OCI-LY1 (cell line): ENCODE results near the gene COX14.
"Not testable (repeated sequence)": the region's sequence is repeated elsewhere in the genome, so short reads cannot be mapped to it uniquely, and the experiment has no call there.

Source experiments
- H2AFZ ChIP-seq: fragments of 200-600 bp; sonication (generic), shearing (Covaris generic); 2 replicates; pipeline ENCODE4 v1.6.0; 2014; ENCODE audit warnings: antibody characterized with exemption, mild to moderate bottlenecking, low read length
- H3F3A ChIP-seq: fragments of 200-600 bp; sonication (generic), shearing (Covaris generic); 2 replicates; pipeline ENCODE4 v1.6.0; 2014; ENCODE audit warnings: mild to moderate bottlenecking, antibody characterized with exemption, low read length, moderate library complexity; ENCODE audit not compliant: insufficient read depth
- H3K27ac ChIP-seq: fragments of 200-600 bp; sonication (generic); 2 replicates; pipeline ENCODE4 v1.5.1; 2014; ENCODE audit warnings: low read length, mixed run types, mild to moderate bottlenecking, low read depth; ENCODE audit not compliant: poor library complexity, severe bottlenecking
- H3K27me3 ChIP-seq: fragments of 200-600 bp; sonication (generic); 2 replicates; pipeline ENCODE4 v1.6.0; 2014; ENCODE audit warnings: antibody characterized with exemption, mild to moderate bottlenecking, low read length, moderate library complexity; ENCODE audit not compliant: insufficient read depth
- H3K36me3 ChIP-seq: fragments of 200-600 bp; sonication (generic); 2 replicates; pipeline ENCODE4 v1.6.1; 2014; ENCODE audit warnings: mild to moderate bottlenecking, antibody characterized with exemption, low read length, moderate library complexity, mixed read lengths; ENCODE audit not compliant: insufficient read depth
- H3K4me1 ChIP-seq: fragments of 200-600 bp; sonication (generic); 2 replicates; pipeline ENCODE4 v1.5.1; 2014; ENCODE audit warnings: mild to moderate bottlenecking, low read length, moderate library complexity; ENCODE audit not compliant: insufficient read depth, severe bottlenecking
- H3K4me2 ChIP-seq: fragments of 200-600 bp; sonication (generic), shearing (Covaris generic); 2 replicates; pipeline ENCODE4 v1.6.1; 2014; ENCODE audit warnings: low read length
- H3K4me3 ChIP-seq: fragments of 200-600 bp; sonication (generic); 2 replicates; pipeline ENCODE4 v1.5.1; 2014; ENCODE audit warnings: low read length, low read depth, mild to moderate bottlenecking, mixed read lengths; ENCODE audit not compliant: poor library complexity, severe bottlenecking
- H3K79me2 ChIP-seq: fragments of 200-600 bp; shearing (Covaris generic); 2 replicates; pipeline ENCODE4 v1.6.1; 2016; ENCODE audit warnings: mixed run types, low read length, mixed read lengths; ENCODE audit not compliant: insufficient read depth
- H3K9ac ChIP-seq: fragments of 200-600 bp; sonication (generic), shearing (Covaris generic); 2 replicates; pipeline ENCODE4 v1.6.1; 2014; ENCODE audit warnings: mild to moderate bottlenecking, low read length, mixed read lengths
- H3K9me2 ChIP-seq: fragments of 200-600 bp; sonication (generic), shearing (Covaris generic); 2 replicates; pipeline ENCODE4 v1.6.1; 2014; ENCODE audit warnings: low read depth, mild to moderate bottlenecking, low read length, mixed read lengths
- H3K9me3 ChIP-seq: fragments of 200-600 bp; shearing (Covaris generic); 2 replicates; pipeline ENCODE4 v1.6.1; 2014; ENCODE audit warnings: low read length, mixed read lengths
- H4K20me1 ChIP-seq: fragments of 200-600 bp; sonication (generic), shearing (Covaris generic); 2 replicates; pipeline ENCODE4 v1.6.0; 2016; ENCODE audit warnings: mild to moderate bottlenecking, low read length; ENCODE audit not compliant: insufficient read depth
- EZH2 ChIP-seq: fragments of 200-600 bp; sonication (generic), shearing (Covaris generic); IDR thresholded peaks from 2 replicates; pipeline ENCODE4 v1.8.0; 2017; ENCODE audit warnings: borderline replicate concordance, mixed run types, mild to moderate bottlenecking, antibody characterized with exemption, low read length, moderate library complexity, mixed read lengths
- TF ChIP-seq, protein P1 (sequence below): fragments of 200-600 bp; sonication (generic), shearing (Covaris generic); IDR thresholded peaks from 2 replicates; pipeline ENCODE4 v1.5.1; 2017; ENCODE audit warnings: mild to moderate bottlenecking, antibody characterized with exemption, low read length, moderate library complexity, mixed read lengths

COX14 gene

GRCh38 chr12:50147281-50147680, 35.2 kb downstream of the COX14 start:
- peaks cover 14% of the 10 kb centered on the region; the same call in 1 of the 2 replicates for H3K36me3 ChIP-seq
- H3K27me3 ChIP-seq, result no peaks in the 10 kb centered on the region
- peaks cover 5% of the 10 kb centered on the region for H3K4me1 ChIP-seq
- no peak overlapping the region for H3K4me2 ChIP-seq
- no peaks in the 10 kb centered on the region for H4K20me1 ChIP-seq
- no peaks in the 10 kb centered on the region; the same call in 1 of the 2 replicates for H3K79me2 ChIP-seq
- no peaks in the 10 kb centered on the region for H3F3A ChIP-seq
- H2AFZ ChIP-seq, result no peak overlapping the region
- TF ChIP-seq EZH2, result no peak
- TF ChIP-seq, protein P1, sequence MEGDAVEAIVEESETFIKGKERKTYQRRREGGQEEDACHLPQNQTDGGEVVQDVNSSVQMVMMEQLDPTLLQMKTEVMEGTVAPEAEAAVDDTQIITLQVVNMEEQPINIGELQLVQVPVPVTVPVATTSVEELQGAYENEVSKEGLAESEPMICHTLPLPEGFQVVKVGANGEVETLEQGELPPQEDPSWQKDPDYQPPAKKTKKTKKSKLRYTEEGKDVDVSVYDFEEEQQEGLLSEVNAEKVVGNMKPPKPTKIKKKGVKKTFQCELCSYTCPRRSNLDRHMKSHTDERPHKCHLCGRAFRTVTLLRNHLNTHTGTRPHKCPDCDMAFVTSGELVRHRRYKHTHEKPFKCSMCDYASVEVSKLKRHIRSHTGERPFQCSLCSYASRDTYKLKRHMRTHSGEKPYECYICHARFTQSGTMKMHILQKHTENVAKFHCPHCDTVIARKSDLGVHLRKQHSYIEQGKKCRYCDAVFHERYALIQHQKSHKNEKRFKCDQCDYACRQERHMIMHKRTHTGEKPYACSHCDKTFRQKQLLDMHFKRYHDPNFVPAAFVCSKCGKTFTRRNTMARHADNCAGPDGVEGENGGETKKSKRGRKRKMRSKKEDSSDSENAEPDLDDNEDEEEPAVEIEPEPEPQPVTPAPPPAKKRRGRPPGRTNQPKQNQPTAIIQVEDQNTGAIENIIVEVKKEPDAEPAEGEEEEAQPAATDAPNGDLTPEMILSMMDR, result no peak
- no peak overlapping the region for H3K9ac ChIP-seq
- no peaks in the 10 kb centered on the region for H3K9me3 ChIP-seq
- no peaks in the 10 kb centered on the region for H3K9me2 ChIP-seq
- no peak overlapping the region for H3K4me3 ChIP-seq
- H3K27ac ChIP-seq, result peak overlapping the region; percentile 49

DNA sequence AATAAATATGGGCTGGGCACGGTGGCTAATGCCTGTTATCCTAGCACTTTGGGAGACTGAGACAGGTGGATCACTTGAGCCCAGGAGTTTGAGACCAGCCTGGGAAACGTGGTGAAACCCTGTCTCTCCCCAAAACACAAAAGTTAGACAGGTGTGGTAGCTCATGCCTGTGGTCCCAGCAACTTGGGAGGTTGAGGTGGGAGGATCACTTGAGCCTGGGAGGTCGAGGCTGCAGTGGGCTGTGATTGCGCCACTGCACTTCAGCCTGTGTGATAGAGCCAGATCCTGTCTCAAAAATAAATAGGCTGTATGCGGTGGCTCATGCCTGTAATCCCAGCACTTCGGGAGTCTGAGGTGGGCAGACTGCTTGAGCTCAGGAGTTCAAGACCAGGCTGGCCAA, 36.0 kb downstream of the COX14 start:
- not testable (repeated sequence) for H3F3A ChIP-seq, H3K9ac ChIP-seq, H3K9me3 ChIP-seq, H3K79me2 ChIP-seq, H3K36me3 ChIP-seq, H3K9me2 ChIP-seq, H3K4me1 ChIP-seq, H2AFZ ChIP-seq, H3K4me3 ChIP-seq, H3K27ac ChIP-seq, H3K4me2 ChIP-seq, H3K27me3 ChIP-seq, H4K20me1 ChIP-seq

DNA sequence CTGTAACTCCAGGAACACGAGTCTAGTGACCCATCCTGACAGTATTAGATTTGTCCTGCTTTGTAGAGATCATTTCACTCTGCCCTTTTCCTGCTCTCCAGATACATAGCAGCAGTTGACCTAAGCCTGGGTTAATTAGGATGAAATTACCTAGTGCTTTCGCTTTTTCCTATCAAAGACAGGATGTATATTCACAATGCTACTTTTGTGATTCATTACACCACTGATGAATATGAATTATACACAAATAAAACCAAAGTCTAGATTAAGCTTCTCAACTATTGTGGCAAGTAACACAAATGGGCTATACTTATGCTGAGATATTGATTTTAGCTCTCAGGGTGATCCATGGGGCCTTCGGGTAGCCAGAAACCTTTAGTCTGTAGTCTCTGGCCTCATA, 37.3 kb downstream of the COX14 start:
- H3K9ac ChIP-seq, result no peak overlapping the region
- H3K4me3 ChIP-seq, result no peak overlapping the region
- no peak overlapping the region for H3K4me2 ChIP-seq
- no peaks in the 10 kb centered on the region for H3K27me3 ChIP-seq
- H3K79me2 ChIP-seq, result peaks cover 1% of the 10 kb centered on the region; the same call in 1 of the 2 replicates
- TF ChIP-seq, protein P1, result no peak
- TF ChIP-seq EZH2, result no peak
- no peak overlapping the region for H2AFZ ChIP-seq
- no peaks in the 10 kb centered on the region for H4K20me1 ChIP-seq
- H3K9me2 ChIP-seq, result no peaks in the 10 kb centered on the region
- H3K27ac ChIP-seq, result no peak overlapping the region
- H3K36me3 ChIP-seq, result no peaks in the 10 kb centered on the region
- H3F3A ChIP-seq, result no peaks in the 10 kb centered on the region
- H3K4me1 ChIP-seq, result peaks cover 5% of the 10 kb centered on the region
- no peaks in the 10 kb centered on the region for H3K9me3 ChIP-seq

DNA sequence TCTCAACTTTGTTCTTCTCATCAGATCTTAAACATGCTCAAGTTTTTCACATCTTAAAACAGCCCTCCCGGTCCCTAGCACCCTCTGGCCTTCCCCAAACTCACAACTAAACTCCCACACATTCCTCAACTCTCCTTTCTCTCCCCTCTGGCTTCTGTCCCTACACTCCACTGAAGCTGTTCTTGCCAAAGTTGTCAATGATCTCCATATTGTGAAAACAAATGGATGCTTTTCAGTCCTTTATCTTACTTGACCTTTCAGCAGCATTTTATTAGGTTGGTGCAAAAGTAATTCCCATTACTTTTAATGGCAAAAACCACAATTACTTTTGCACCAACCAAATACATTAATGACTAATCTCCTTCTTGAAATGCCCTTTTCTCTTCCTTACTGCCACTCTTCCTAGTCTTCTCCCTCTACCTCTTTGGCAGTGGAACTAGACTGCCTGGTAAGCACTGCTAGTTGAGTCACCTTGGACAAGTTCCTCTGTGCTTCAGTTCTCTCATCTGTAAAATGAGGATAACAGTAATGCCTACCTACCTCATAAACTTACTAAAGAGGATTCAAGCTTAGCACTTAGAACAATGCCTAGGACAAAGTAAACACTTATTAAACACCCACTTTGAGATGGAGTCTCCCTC, 39.1 kb downstream of the COX14 start:
- Histone ChIP-seq H3K4me3 (no peak overlapping the region), H3K9me3 (no peaks in the 10 kb centered on the region), H3K9me2 (no peaks in the 10 kb centered on the region), H3K27ac (no peak overlapping the region), H3K79me2 (0 out of 2 replicates have a peak, but pooled peaks cover 4% of the 10 kb centered on the region), H3K36me3 (no peaks in the 10 kb centered on the region), H3K9ac (no peak overlapping the region), H3F3A (no peaks in the 10 kb centered on the region), H3K4me2 (no peak overlapping the region), H3K4me1 (peaks cover 5% of the 10 kb centered on the region), H3K27me3 (no peaks in the 10 kb centered on the region), H2AFZ (no peak overlapping the region), H4K20me1 (no peaks in the 10 kb centered on the region)
- TF ChIP-seq, protein P1, result no peak
- no peak for TF ChIP-seq EZH2

GRCh38 chr12:50154947-50155346, 42.9 kb downstream of the COX14 start:
- H3K4me1 ChIP-seq, H3K9me2 ChIP-seq, H3K9me3 ChIP-seq, H2AFZ ChIP-seq, H3K27ac ChIP-seq, H3K9ac ChIP-seq, H3K4me2 ChIP-seq, H3K27me3 ChIP-seq, H3F3A ChIP-seq, H3K4me3 ChIP-seq, H4K20me1 ChIP-seq: not testable (repeated sequence)
- peaks cover 14% of the 10 kb centered on the region for H3K36me3 ChIP-seq
- peaks cover 11% of the 10 kb centered on the region; the same call in 1 of the 2 replicates for H3K79me2 ChIP-seq
